HFFc6 (cell line): ENCODE measurements around the gene TOMM70. TPM values are rescaled to one million over a fixed set of nuclear protein-coding genes. Genes with fewer than 3 reads are reported as not detected.
"Not testable (repeated sequence)": the region's sequence is repeated elsewhere in the genome, so short reads cannot be mapped to it uniquely, and the experiment has no call there.

ENCODE experiments used
- DNase-seq: peaks from one replicate; pipeline ENCODE4 v3.0.0-alpha.2; 2018
- H3K27ac Mint-ChIP-seq: 2 replicates; pipeline ENCODE4 v1.8.0; 2020; ENCODE audit warnings: mild to moderate bottlenecking, mixed read lengths
- H3K27me3 Mint-ChIP-seq: 2 replicates; pipeline ENCODE4 v1.8.0; 2021; ENCODE audit warnings: mild to moderate bottlenecking, moderate library complexity, mixed read lengths; ENCODE audit not compliant: insufficient read depth
- H3K36me3 Mint-ChIP-seq: 2 replicates; pipeline ENCODE4 v1.8.0; 2021; ENCODE audit warnings: low read depth, mixed read lengths
- H3K4me1 Mint-ChIP-seq: 2 replicates; pipeline ENCODE4 v1.8.0; 2020; ENCODE audit warnings: low read depth, mixed read lengths
- H3K4me3 Mint-ChIP-seq: 2 replicates; pipeline ENCODE4 v1.8.0; 2020; ENCODE audit warnings: mild to moderate bottlenecking, moderate library complexity, mixed read lengths
- H3K9me3 Mint-ChIP-seq: 2 replicates; pipeline ENCODE4 v1.8.0; 2020; ENCODE audit warnings: mild to moderate bottlenecking, mixed read lengths
- total RNA-seq, 6 experiments: library from RNA; stranded (reverse); fragmentation: NEBNext Ultra II Directional; extraction: Animal tissue kit (Norgen Biotek cat#: 25700); gene quantifications; 2 replicates in 1 of 6; 3 replicates in 5 of 6; pipeline ENCODE4 v1.2.3, GENCODE V29; 2021
- TF ChIP-seq, protein P1 (sequence below): fragments of 200-600 bp; sonication (generic); IDR thresholded peaks from 2 replicates; pipeline ENCODE4 v1.5.0; 2021; ENCODE audit warnings: antibody characterized with exemption, mild to moderate bottlenecking

The TOMM70 gene
- total RNA-seq, 6 experiments from 2014 or later, result 45.9 to 51.7 (median 48.7) TPM

DNA sequence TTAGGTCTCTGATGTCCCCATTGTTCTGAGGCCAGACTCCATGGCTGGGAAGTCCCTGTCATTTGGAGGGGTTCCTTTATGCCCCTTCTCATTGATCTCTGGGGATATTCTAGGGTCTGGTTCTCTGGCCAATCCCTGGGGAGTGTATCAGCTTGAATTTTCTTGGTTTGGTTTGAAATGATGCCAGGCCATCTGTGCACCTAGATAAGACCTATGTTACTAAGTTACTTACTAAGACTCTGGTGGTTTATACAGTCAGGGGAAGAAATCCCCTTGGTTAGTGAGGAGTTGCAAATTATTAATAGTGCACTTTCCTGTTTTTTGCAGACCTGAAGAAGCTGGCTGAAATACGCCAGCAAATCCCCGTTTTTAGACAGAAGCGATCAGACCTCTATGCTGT lies 46.0 kb downstream of the TOMM70 start:
- no peaks in the 10 kb centered on the region for H3K9me3 Mint-ChIP-seq
- peaks cover 34% of the 10 kb centered on the region for H3K36me3 Mint-ChIP-seq
- DNase-seq, result no peak
- TF ChIP-seq, protein P1, sequence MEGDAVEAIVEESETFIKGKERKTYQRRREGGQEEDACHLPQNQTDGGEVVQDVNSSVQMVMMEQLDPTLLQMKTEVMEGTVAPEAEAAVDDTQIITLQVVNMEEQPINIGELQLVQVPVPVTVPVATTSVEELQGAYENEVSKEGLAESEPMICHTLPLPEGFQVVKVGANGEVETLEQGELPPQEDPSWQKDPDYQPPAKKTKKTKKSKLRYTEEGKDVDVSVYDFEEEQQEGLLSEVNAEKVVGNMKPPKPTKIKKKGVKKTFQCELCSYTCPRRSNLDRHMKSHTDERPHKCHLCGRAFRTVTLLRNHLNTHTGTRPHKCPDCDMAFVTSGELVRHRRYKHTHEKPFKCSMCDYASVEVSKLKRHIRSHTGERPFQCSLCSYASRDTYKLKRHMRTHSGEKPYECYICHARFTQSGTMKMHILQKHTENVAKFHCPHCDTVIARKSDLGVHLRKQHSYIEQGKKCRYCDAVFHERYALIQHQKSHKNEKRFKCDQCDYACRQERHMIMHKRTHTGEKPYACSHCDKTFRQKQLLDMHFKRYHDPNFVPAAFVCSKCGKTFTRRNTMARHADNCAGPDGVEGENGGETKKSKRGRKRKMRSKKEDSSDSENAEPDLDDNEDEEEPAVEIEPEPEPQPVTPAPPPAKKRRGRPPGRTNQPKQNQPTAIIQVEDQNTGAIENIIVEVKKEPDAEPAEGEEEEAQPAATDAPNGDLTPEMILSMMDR, result no peak
- no peaks in the 10 kb centered on the region; the same call in 1 of the 2 replicates for H3K27me3 Mint-ChIP-seq
- H3K27ac Mint-ChIP-seq, result no peak overlapping the region
- H3K4me3 Mint-ChIP-seq, result no peak overlapping the region
- peaks cover 12% of the 10 kb centered on the region for H3K4me1 Mint-ChIP-seq

DNA sequence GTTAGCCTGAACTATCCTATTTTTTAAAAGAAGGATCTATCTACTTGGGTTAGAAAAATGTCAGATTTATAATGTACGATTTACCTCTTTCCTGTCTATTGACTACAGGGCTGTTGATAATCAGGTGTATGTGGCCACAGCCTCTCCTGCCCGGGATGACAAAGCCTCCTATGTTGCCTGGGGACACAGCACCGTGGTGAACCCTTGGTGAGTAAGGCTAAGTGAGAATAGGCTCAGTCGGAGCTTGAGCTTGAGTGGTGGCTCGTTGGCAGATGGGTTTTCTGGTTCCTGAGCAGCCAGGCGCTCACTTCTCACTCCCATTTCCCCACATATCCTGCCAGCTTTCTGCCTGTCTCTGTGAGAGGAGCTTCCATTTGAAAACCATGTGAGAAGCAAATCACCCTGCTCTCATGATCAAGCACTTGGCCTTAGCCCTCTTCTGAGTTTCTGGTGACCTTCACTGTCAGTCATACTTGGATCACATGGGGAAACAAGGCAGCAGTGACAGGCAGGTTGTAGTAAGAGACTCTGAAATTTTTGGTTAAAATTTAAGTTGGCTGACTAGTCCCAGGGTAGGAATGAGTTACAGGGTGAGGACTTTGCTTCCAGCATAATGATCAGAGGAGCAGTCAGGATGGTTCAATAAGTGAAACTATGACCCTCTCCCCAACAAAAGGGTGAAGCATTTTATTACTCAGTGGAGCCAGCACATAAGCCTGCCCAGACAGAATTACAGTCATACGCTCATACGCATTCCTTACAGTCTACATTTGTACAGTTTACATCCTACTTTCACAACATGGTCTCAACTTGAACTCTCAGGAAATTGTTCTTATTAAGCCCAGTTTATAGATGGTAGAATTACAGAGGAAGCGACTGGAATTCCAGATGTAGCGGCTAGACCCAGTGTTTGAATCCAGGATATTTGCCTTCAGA lies 48.3 kb downstream of the TOMM70 start:
- TF ChIP-seq, protein P1, result no peak
- peaks cover 12% of the 10 kb centered on the region for H3K4me1 Mint-ChIP-seq
- H3K9me3 Mint-ChIP-seq, result no peaks in the 10 kb centered on the region
- no peak overlapping the region; the same call in 1 of the 2 replicates for H3K27ac Mint-ChIP-seq
- peaks cover 47% of the 10 kb centered on the region for H3K36me3 Mint-ChIP-seq
- no peaks in the 10 kb centered on the region; the same call in 1 of the 2 replicates for H3K27me3 Mint-ChIP-seq
- no peak for DNase-seq
- H3K4me3 Mint-ChIP-seq, result no peak overlapping the region

DNA sequence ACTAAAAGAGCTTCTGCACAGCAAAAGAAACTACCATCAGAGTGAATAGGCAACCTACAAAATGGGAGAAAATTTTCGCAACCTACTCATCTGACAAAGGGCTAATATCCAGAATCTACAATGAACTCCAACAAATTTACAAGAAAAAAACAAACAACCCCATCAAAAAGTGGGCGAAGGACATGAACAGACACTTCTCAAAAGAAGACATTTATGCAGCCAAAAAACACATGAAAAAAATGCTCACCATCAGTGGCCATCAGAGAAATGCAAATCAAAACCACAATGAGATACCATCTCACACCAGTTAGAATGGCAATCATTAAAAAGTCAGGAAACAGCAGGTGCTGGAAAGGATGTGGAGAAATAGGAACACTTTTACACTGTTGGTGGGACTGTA lies 49.1 kb downstream of the TOMM70 start:
- H3K36me3 Mint-ChIP-seq, result peaks cover 47% of the 10 kb centered on the region
- peaks cover 12% of the 10 kb centered on the region for H3K4me1 Mint-ChIP-seq
- H3K4me3 Mint-ChIP-seq, H3K27me3 Mint-ChIP-seq, H3K27ac Mint-ChIP-seq, H3K9me3 Mint-ChIP-seq, DNase-seq: not testable (repeated sequence)

DNA sequence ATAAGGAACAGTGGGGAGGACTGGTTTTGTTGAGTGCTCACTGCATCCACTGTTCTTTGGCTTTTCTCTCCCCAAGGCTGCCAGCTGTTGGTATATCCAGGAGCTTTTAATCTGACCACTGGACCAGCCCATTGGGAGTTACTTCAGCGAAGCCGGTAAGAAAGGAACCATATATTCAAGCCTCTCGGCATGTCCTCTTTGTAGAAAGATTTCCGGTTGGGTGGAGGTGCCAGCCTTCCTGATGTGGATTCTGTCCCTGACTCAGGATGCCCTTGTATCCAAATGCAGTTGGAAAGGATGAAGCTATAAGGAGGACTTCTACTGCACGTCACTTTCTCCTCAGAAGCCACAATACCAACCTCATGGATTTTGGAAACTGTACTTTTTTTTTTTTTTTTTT lies 52.2 kb downstream of the TOMM70 start:
- Mint-ChIP-seq H3K36me3 (peaks cover 53% of the 10 kb centered on the region), H3K27ac (no peak overlapping the region), H3K4me3 (no peak overlapping the region), H3K4me1 (peaks cover 12% of the 10 kb centered on the region), H3K27me3 (no peaks in the 10 kb centered on the region; the same call in 1 of the 2 replicates), H3K9me3 (no peaks in the 10 kb centered on the region)
- TF ChIP-seq, protein P1, result no peak
- no peak for DNase-seq

DNA sequence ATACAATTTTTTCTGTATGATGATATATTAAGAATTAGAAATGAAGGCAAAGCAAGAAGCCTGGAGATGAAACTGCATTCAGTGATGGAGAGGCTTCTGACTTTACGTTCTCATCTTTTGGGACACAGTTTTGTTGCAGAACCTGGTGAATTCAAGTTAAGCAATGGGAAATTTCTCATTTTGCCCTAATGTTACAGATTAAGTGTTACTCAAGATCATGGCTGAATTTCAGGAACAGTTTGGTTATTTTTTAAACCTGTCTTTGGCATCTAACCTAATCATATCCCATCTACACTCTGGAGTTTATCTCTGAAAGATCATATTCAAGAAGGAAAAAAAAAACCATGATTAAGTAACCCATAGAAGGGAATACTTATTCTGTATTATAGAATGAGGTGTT lies 60.4 kb downstream of the TOMM70 start:
- no peaks in the 10 kb centered on the region for H3K27me3 Mint-ChIP-seq
- H3K27ac Mint-ChIP-seq, result no peak overlapping the region
- TF ChIP-seq, protein P1, result no peak
- peaks cover 38% of the 10 kb centered on the region for H3K36me3 Mint-ChIP-seq
- H3K4me3 Mint-ChIP-seq, result no peak overlapping the region
- no peak for DNase-seq
- no peaks in the 10 kb centered on the region for H3K9me3 Mint-ChIP-seq
- H3K4me1 Mint-ChIP-seq, result peaks cover 2% of the 10 kb centered on the region

DNA sequence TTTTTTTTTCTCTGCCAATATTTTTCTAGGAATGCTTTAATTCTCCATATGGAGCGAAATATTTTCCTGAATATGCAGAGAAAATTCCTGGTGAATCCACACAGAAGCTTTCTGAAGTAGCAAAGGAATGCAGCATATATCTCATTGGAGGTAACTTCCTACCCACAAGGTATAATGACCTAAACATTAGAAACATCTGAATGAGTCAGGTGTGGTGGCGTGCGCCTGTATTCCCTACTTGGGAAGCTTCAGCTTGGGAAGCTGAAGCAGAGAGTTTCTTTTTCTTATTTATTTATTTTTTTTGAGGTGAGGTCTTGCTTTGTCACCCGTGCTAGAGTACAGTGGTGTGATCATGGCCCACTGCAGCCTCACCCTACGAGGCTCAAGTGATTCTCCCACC lies 61.1 kb downstream of the TOMM70 start:
- Mint-ChIP-seq H3K4me1 (peaks cover 9% of the 10 kb centered on the region), H3K9me3 (no peaks in the 10 kb centered on the region), H3K27ac (no peak overlapping the region), H3K36me3 (peaks cover 35% of the 10 kb centered on the region), H3K27me3 (no peaks in the 10 kb centered on the region), H3K4me3 (no peak overlapping the region)
- no peak for DNase-seq
- TF ChIP-seq, protein P1, result no peak
